Progenitor cell of endocrine pancreas (in vitro differentiated cells): ENCODE data around the gene TMC7. TPM values are rescaled to one million over a fixed set of nuclear protein-coding genes. Genes with fewer than 3 reads are reported as not detected.

Experiments used
- DNase-seq: peaks from one replicate; pipeline ENCODE4 v3.0.0; 2021; ENCODE audit warnings: low spot score; ENCODE audit not compliant: unreplicated experiment
- H3K27ac Mint-ChIP-seq: 2 replicates; pipeline ENCODE4 v1.8.0; 2021; ENCODE audit warnings: mild to moderate bottlenecking, moderate library complexity, mixed read lengths
- H3K27me3 Mint-ChIP-seq: 2 replicates; pipeline ENCODE4 v1.8.0; 2021; ENCODE audit warnings: mixed read lengths
- H3K36me3 Mint-ChIP-seq: 2 replicates; pipeline ENCODE4 v1.8.0; 2022; ENCODE audit warnings: mixed read lengths; ENCODE audit not compliant: insufficient read depth
- H3K4me1 Mint-ChIP-seq: 2 replicates; pipeline ENCODE4 v1.8.0; 2021; ENCODE audit warnings: low read depth, mixed read lengths
- H3K4me3 Mint-ChIP-seq: 2 replicates; pipeline ENCODE4 v1.8.0; 2021; ENCODE audit warnings: low read depth, mild to moderate bottlenecking, moderate library complexity, mixed read lengths
- H3K9me3 Mint-ChIP-seq: 2 replicates; pipeline ENCODE4 v1.8.0; 2021; ENCODE audit warnings: low read depth, mixed read lengths
- CTCF ChIP-seq: fragments of 200-600 bp; sonication (generic); IDR thresholded peaks from one replicate; pipeline ENCODE4 v1.5.0; 2021; ENCODE audit warnings: antibody characterized with exemption, mild to moderate bottlenecking; ENCODE audit not compliant: unreplicated experiment
- total RNA-seq: library from RNA; stranded (reverse); gene quantifications from 2 replicates; pipeline ENCODE4 v1.2.1, GENCODE V29; 2021

The TMC7 gene
- total RNA-seq, 1 donor from 2014 or later = 4.8 TPM

- no peak for DNase-seq
- H3K27me3 Mint-ChIP-seq = peaks cover 22% of the 10 kb centered on the region
- H3K4me1 Mint-ChIP-seq = peaks cover 12% of the 10 kb centered on the region
- H3K9me3 Mint-ChIP-seq = peaks cover 7% of the 10 kb centered on the region
- no peak overlapping the region for H3K27ac Mint-ChIP-seq
- peaks cover 1% of the 10 kb centered on the region for H3K36me3 Mint-ChIP-seq
- no peak overlapping the region for H3K4me3 Mint-ChIP-seq
- TF ChIP-seq CTCF = no peak
Observed at GRCh38 chr16:19098173-19098572, 114.4 kb downstream of the TMC7 start.

GRCh38 chr16:19102187-19102872, 118.6 kb downstream of the TMC7 start:
- Mint-ChIP-seq H3K4me1 (no peaks in the 10 kb centered on the region), H3K27ac (no peak overlapping the region), H3K4me3 (no peak overlapping the region), H3K27me3 (peaks cover 51% of the 10 kb centered on the region), H3K36me3 (peaks cover 1% of the 10 kb centered on the region), H3K9me3 (peaks cover 7% of the 10 kb centered on the region)
- DNase-seq = no peak
- TF ChIP-seq CTCF = no peak

DNA sequence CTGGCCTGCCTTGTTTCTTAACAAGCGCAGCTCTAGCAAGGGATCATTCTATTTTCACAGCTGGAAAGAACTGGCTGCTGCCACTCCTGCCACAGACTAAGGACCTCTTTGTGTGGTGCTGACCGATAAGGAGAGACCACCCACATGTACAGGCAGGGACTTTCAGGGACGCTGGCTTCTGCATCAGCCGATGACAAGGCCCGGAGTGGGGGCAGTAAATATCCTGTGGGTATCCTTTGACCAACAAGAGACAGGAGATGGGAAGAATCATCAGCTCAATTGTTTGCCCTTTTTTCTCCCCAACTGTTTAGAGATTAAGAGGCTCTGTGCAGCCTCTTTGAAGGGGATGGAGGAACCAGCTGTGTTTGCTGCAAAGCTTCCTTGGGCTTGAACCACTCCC, 120.9 kb downstream of the TMC7 start:
- H3K4me1 Mint-ChIP-seq = no peaks in the 10 kb centered on the region
- H3K9me3 Mint-ChIP-seq = no peaks in the 10 kb centered on the region
- H3K4me3 Mint-ChIP-seq = no peak overlapping the region
- no peak for DNase-seq
- peaks cover 64% of the 10 kb centered on the region for H3K27me3 Mint-ChIP-seq
- no peaks in the 10 kb centered on the region for H3K36me3 Mint-ChIP-seq
- H3K27ac Mint-ChIP-seq = peak overlapping the region; percentile 56
- TF ChIP-seq CTCF = no peak

GRCh38 chr16:19105131-19105530, 121.4 kb downstream of the TMC7 start:
- no peak overlapping the region for H3K27ac Mint-ChIP-seq
- H3K4me3 Mint-ChIP-seq = no peak overlapping the region
- peaks cover 66% of the 10 kb centered on the region for H3K27me3 Mint-ChIP-seq
- H3K9me3 Mint-ChIP-seq = no peaks in the 10 kb centered on the region
- no peaks in the 10 kb centered on the region for H3K4me1 Mint-ChIP-seq
- no peak for DNase-seq
- TF ChIP-seq CTCF = no peak
- H3K36me3 Mint-ChIP-seq = no peaks in the 10 kb centered on the region

GRCh38 chr16:19105891-19106624, 122.3 kb downstream of the TMC7 start:
- TF ChIP-seq CTCF = no peak
- H3K9me3 Mint-ChIP-seq = no peaks in the 10 kb centered on the region
- H3K36me3 Mint-ChIP-seq = no peaks in the 10 kb centered on the region
- H3K27me3 Mint-ChIP-seq = peaks cover 62% of the 10 kb centered on the region
- no peak overlapping the region for H3K4me3 Mint-ChIP-seq
- peaks cover 3% of the 10 kb centered on the region for H3K4me1 Mint-ChIP-seq
- H3K27ac Mint-ChIP-seq = no peak overlapping the region
- no peak for DNase-seq
